GM19239 (cell line): ENCODE data around the gene VSTM4.

Experiments used
- DNase-seq: peaks from one replicate; pipeline ENCODE4 v3.0.0; 2011; ENCODE audit warnings: low spot score; ENCODE audit not compliant: insufficient read length
- FAIRE-seq: peaks from 2 replicates; lab custom pipeline; 2011; peaks lifted over from hg19 to GRCh38; lab: Jason Lieb, UNC

VSTM4 gene

GRCh38 chr10:48983648-48984351 lies 131.5 kb downstream of the VSTM4 start:
- DNase-seq, result no peak
- FAIRE-seq, result no peak

- FAIRE-seq (no peak), DNase-seq (no peak)
Measured at GRCh38 chr10:48982584-48982983, 132.7 kb downstream of the VSTM4 start.

GRCh38 chr10:48981310-48981907 lies 133.9 kb downstream of the VSTM4 start:
- FAIRE-seq (peak; percentile 59), DNase-seq (peak; percentile 68)

- no peak for FAIRE-seq
Measured at GRCh38 chr10:48978318-48978717, 137.0 kb downstream of the VSTM4 start.

DNA sequence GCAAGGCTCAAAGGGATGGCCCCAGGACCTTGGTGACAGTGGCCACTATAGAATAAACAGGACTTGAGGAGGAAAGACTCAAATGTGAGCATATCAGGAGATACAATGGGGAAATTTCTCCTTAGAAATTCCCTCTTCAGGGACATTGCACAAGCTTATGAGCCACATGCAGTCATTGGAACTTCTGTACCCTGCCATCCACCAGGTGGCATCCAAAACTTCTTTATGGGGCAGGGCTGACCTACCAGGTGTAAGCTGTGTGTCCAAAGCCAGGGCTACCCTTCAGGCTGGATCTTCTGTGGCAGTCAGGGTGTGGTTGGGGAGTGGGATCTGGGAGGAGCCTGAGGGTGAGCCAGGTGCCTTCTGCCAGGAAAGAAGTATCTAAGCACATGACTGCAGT lies 139.1 kb downstream of the VSTM4 start:
- no peak for DNase-seq
- peak; percentile 18 for FAIRE-seq

More at GRCh38 chr10:48978318-48978717, 137.0 kb downstream of the VSTM4 start:
- no peak for DNase-seq

DNA sequence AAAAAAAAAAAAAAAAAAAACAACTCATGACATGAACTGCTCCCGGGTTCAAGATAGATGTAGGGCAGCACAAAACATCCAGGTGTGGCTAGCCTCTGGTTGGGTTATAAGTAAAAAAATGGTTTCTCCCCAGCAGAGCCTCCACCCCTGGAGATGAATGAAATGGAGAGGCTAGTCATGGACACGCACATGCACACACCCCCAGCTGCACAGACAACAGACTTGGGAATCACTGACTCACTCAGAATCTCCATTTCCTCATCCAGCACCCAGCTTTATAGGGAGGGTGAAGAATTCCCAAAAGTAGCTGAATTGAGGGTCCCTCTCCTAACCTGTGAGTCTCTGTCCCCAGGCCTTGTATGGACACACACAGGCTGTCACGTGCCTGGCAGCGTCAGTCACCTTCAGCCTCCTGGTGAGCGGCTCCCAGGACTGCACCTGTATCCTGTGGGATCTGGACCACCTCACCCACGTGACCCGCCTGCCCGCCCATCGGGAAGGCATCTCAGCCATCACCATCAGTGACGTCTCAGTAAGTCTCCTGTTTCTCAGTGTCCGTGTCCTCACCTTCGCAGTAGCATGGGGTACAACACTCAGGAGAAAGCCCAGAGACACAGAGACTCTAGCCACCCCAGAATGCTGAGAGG lies 140.7 kb downstream of the VSTM4 start:
- no peak for DNase-seq
- FAIRE-seq, result no peak

GRCh38 chr10:48973065-48973464 lies 142.3 kb downstream of the VSTM4 start:
- peak; percentile 21 for FAIRE-seq
- no peak for DNase-seq

GRCh38 chr10:48970654-48971053 lies 144.7 kb downstream of the VSTM4 start:
- FAIRE-seq (no peak), DNase-seq (no peak)

GRCh38 chr10:48970046-48970445 lies 145.3 kb downstream of the VSTM4 start:
- DNase-seq (no peak), FAIRE-seq (no peak)

DNA sequence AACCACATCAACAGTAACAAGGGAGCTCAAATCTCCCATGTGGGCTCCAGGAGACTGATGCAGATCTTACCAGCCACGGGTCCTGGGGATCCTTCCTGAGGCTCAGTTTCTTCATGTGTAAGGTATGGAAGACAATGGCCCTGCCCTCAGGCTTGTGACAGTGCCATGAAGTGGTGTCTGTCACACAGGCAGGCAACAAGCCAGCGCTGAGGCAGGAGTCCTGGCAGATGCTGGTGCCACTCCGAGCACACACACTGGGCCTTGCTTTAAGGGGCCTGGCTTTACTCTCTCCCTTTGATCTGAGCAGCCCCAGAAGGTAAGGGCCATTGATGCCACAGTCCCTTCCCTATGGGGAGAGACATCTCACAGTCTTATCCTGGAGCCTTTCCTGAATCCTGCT lies 147.3 kb downstream of the VSTM4 start:
- DNase-seq, result no peak
- no peak for FAIRE-seq

DNA sequence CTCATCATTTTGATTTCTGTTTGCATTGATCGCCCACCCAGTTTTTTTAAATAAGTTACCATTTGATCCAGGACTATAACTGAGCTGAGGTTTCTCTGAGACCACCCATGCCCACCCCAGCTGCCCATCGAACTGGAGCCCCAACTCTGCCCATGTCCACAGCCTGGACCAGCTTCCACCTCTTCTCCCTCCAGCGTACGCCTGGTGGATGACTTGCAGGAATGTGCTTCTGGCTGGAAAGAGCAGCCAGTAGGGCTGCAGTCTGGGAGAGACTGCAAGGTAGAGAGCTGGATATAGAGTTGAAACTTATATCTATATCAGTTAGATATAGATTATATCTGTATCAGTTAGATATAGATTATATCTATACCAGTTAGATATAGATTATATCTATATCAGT lies 149.9 kb downstream of the VSTM4 start:
- DNase-seq, result no peak
- FAIRE-seq, result no peak
